PFSK-1 (cell line): ENCODE results near the gene VPS13D.

ENCODE experiments used
- FOXP2 ChIP-seq: optimal IDR thresholded peaks from 2 replicates; pipeline ENCODE3; 2011; ENCODE audit warnings: borderline replicate concordance, control low read depth, inconsistent platforms; ENCODE audit not compliant: insufficient read depth; ENCODE audit errors: extremely low read length, extremely low read depth
- POLR2AphosphoS5 ChIP-seq: IDR thresholded peaks from 2 replicates; pipeline ENCODE4 v1.6.1; 2012; ENCODE audit warnings: low read depth, mild to moderate bottlenecking, control low read depth, low read length, moderate library complexity
- REST ChIP-seq, 2 experiments: IDR thresholded peaks; 2 replicates each; pipeline versions ENCODE4 v1.6.1 to v1.8.0; 2011 to 2012; ENCODE audit warnings: low read depth in 2 of 2, low read length in 2 of 2, control low read depth in 1 of 2, inconsistent platforms in 1 of 2, mild to moderate bottlenecking in 1 of 2, moderate library complexity in 1 of 2; ENCODE audit not compliant: insufficient read depth in 1 of 2
- SIN3A ChIP-seq: IDR thresholded peaks from 2 replicates; pipeline ENCODE4 v1.6.1; 2012; ENCODE audit warnings: mild to moderate bottlenecking, low read length, moderate library complexity, borderline replicate concordance; ENCODE audit not compliant: insufficient read depth
- TAF1 ChIP-seq: IDR thresholded peaks from 2 replicates; pipeline ENCODE4 v1.6.1; 2012; ENCODE audit warnings: low read length, control low read depth, borderline replicate concordance; ENCODE audit not compliant: insufficient read depth

VPS13D gene

GRCh38 chr1:12508849-12509248 lies 279.0 kb downstream of the VPS13D start:
- TF ChIP-seq TAF1, result no peak
- TF ChIP-seq POLR2AphosphoS5, result no peak
- no peak for TF ChIP-seq FOXP2
- TF ChIP-seq SIN3A, result no peak
- TF ChIP-seq REST (IDR thresholded peaks at IDR 0.05; ENCODE audit: insufficient read depth in 1 of 2, low read depth in 2 of 2, low read length in 2 of 2), result no peak

- TF ChIP-seq POLR2AphosphoS5 (no peak), FOXP2 (no peak), SIN3A (no peak), TAF1 (no peak), REST (IDR thresholded peaks at IDR 0.05; ENCODE audit: insufficient read depth in 1 of 2, low read depth in 2 of 2, low read length in 2 of 2) (no peak)
These were observed 281.3 kb downstream of the VPS13D start for GRCh38 chr1:12511128-12511484.

- TF ChIP-seq TAF1 (no peak), SIN3A (no peak), REST (IDR thresholded peaks at IDR 0.05; ENCODE audit: insufficient read depth in 1 of 2, low read depth in 2 of 2, low read length in 2 of 2) (no peak), FOXP2 (no peak), POLR2AphosphoS5 (no peak)
These were observed 282.0 kb downstream of the VPS13D start for GRCh38 chr1:12511516-12512468.

GRCh38 chr1:12513181-12513580 lies 283.4 kb downstream of the VPS13D start:
- TF ChIP-seq TAF1, result no peak
- TF ChIP-seq POLR2AphosphoS5, result no peak
- TF ChIP-seq FOXP2, result no peak
- no peak for TF ChIP-seq REST (IDR thresholded peaks at IDR 0.05; ENCODE audit: insufficient read depth in 1 of 2, low read depth in 2 of 2, low read length in 2 of 2)
- no peak for TF ChIP-seq SIN3A
